ENCODE data around the gene IL2RA. TPM values are rescaled to one million over a fixed set of nuclear protein-coding genes. Genes with fewer than 3 reads are reported as not detected.

Gene IL2RA
- polyA plus RNA-seq, 10 donors, result 0.45 to 0.92 (median 0.58) TPM; not detected in 6

- no peak for DNase-seq
Measured at GRCh38 chr10:6059506-6059905, 2.7 kb downstream of the IL2RA start.

GRCh38 chr10:6058682-6059475 lies 3.3 kb downstream of the IL2RA start:
- no peak for DNase-seq

- no peak for DNase-seq
Measured at GRCh38 chr10:6056411-6057135, 5.6 kb downstream of the IL2RA start.

- DNase-seq, result no peak
Measured at GRCh38 chr10:6055929-6056328, 6.2 kb downstream of the IL2RA start.

- DNase-seq, result no peak
Measured at GRCh38 chr10:6054884-6055283, 7.3 kb downstream of the IL2RA start.

- no peak for DNase-seq
Measured at GRCh38 chr10:6053816-6054631, 8.1 kb downstream of the IL2RA start.

GRCh38 chr10:6053303-6053702 lies 8.9 kb downstream of the IL2RA start:
- no peak for DNase-seq

- DNase-seq, result no peak
Measured at GRCh38 chr10:6052247-6053221, 9.6 kb downstream of the IL2RA start.

GRCh38 chr10:6050801-6051445 lies 11.2 kb downstream of the IL2RA start:
- DNase-seq, result peak; percentile 16 to 72 (median 56)

- no peak for DNase-seq
Measured at GRCh38 chr10:6049031-6049400, 13.2 kb downstream of the IL2RA start.

- no peak for DNase-seq
Measured at GRCh38 chr10:6048281-6049030, 13.7 kb downstream of the IL2RA start.

- DNase-seq, result no peak
Measured at GRCh38 chr10:6047847-6048246, 14.3 kb downstream of the IL2RA start.

GRCh38 chr10:6046773-6047611 lies 15.2 kb downstream of the IL2RA start:
- DNase-seq, result no peak

GRCh38 chr10:6045878-6046772 lies 16.0 kb downstream of the IL2RA start:
- DNase-seq, result no peak

GRCh38 chr10:6045314-6045848 lies 16.8 kb downstream of the IL2RA start:
- DNase-seq, result no peak

GRCh38 chr10:6044751-6045313 lies 17.3 kb downstream of the IL2RA start:
- DNase-seq, result no peak

GRCh38 chr10:6044060-6044459 lies 18.1 kb downstream of the IL2RA start:
- DNase-seq, result no peak
